Measurements from ENCODE around the gene EPHB3. TPM values are rescaled to one million over a fixed set of nuclear protein-coding genes. Genes with fewer than 3 reads are reported as not detected.

EPHB3 gene
- total and polyA plus RNA-seq, 9 donors: 36.2 to 62.1 (median 47.4) TPM

GRCh38 chr3:184590795-184591194 is 29.2 kb downstream of the EPHB3 start:
- Histone ChIP-seq H3K27ac (ENCODE audit: low read length) (no peak overlapping the region), H3K27me3 (ENCODE audit: control insufficient read depth, insufficient read depth, low read length) (no peaks in the 10 kb centered on the region), H3K4me1 (ENCODE audit: control insufficient read depth, insufficient read depth, low read length) (peaks cover 46% of the 10 kb centered on the region), H3K9me3 (replicated peaks; ENCODE audit: control insufficient read depth, low read depth, low read length) (no peaks in the 10 kb centered on the region), H3K4me3 (ENCODE audit: low read length) (no peak overlapping the region), H3K36me3 (ENCODE audit: control insufficient read depth, insufficient read depth, low read length) (no peaks in the 10 kb centered on the region)
- DNase-seq: peak; percentile 65
- no CpG with 5 or more reads among the region's 6 CpGs for WGBS (ENCODE audit: insufficient coverage)

- H3K4me3 ChIP-seq (ENCODE audit: low read length): no peak overlapping the region
- peaks cover 46% of the 10 kb centered on the region for H3K4me1 ChIP-seq (ENCODE audit: control insufficient read depth, insufficient read depth, low read length)
- no peaks in the 10 kb centered on the region for H3K27me3 ChIP-seq (ENCODE audit: control insufficient read depth, insufficient read depth, low read length)
- no peaks in the 10 kb centered on the region for H3K9me3 ChIP-seq (replicated peaks; ENCODE audit: control insufficient read depth, low read depth, low read length)
- H3K36me3 ChIP-seq (ENCODE audit: control insufficient read depth, insufficient read depth, low read length): no peaks in the 10 kb centered on the region
- DNase-seq: no peak
- 81% methylated on average over 4 of the region's 6 CpGs for WGBS (ENCODE audit: insufficient coverage)
- no peak overlapping the region for H3K27ac ChIP-seq (ENCODE audit: low read length)
These were observed 30.2 kb downstream of the EPHB3 start for GRCh38 chr3:184591789-184592188.

- DNase-seq: peak; percentile 90
- H3K27me3 ChIP-seq (ENCODE audit: control insufficient read depth, insufficient read depth, low read length): no peaks in the 10 kb centered on the region
- no peaks in the 10 kb centered on the region for H3K9me3 ChIP-seq (replicated peaks; ENCODE audit: control insufficient read depth, low read depth, low read length)
- no peak overlapping the region for H3K4me3 ChIP-seq (ENCODE audit: low read length)
- H3K36me3 ChIP-seq (ENCODE audit: control insufficient read depth, insufficient read depth, low read length): no peaks in the 10 kb centered on the region
- 23% methylated on average over 12 of the region's 17 CpGs for WGBS (ENCODE audit: insufficient coverage)
- peaks cover 49% of the 10 kb centered on the region for H3K4me1 ChIP-seq (ENCODE audit: control insufficient read depth, insufficient read depth, low read length)
- peak overlapping the region; percentile 66 for H3K27ac ChIP-seq (ENCODE audit: low read length)
These were observed 31.0 kb downstream of the EPHB3 start for GRCh38 chr3:184592371-184593219.

GRCh38 chr3:184593220-184593927 is 31.8 kb downstream of the EPHB3 start:
- peaks cover 52% of the 10 kb centered on the region for H3K4me1 ChIP-seq (ENCODE audit: control insufficient read depth, insufficient read depth, low read length)
- no peaks in the 10 kb centered on the region for H3K9me3 ChIP-seq (replicated peaks; ENCODE audit: control insufficient read depth, low read depth, low read length)
- no peaks in the 10 kb centered on the region for H3K36me3 ChIP-seq (ENCODE audit: control insufficient read depth, insufficient read depth, low read length)
- peak; percentile 87 for DNase-seq
- WGBS (ENCODE audit: insufficient coverage): 32% methylated on average over 4 of the region's 7 CpGs
- no peaks in the 10 kb centered on the region for H3K27me3 ChIP-seq (ENCODE audit: control insufficient read depth, insufficient read depth, low read length)
- no peak overlapping the region for H3K4me3 ChIP-seq (ENCODE audit: low read length)
- H3K27ac ChIP-seq (ENCODE audit: low read length): peak overlapping the region; percentile 66

GRCh38 chr3:184593928-184594303 is 32.3 kb downstream of the EPHB3 start:
- no peak for DNase-seq
- 44% methylated on average over 10 of the region's 10 CpGs for WGBS (ENCODE audit: insufficient coverage)

GRCh38 chr3:184594371-184595001 is 32.9 kb downstream of the EPHB3 start:
- Histone ChIP-seq H3K36me3 (ENCODE audit: control insufficient read depth, insufficient read depth, low read length) (no peaks in the 10 kb centered on the region), H3K27ac (ENCODE audit: low read length) (peak overlapping the region; percentile 66), H3K4me1 (ENCODE audit: control insufficient read depth, insufficient read depth, low read length) (peaks cover 52% of the 10 kb centered on the region), H3K9me3 (replicated peaks; ENCODE audit: control insufficient read depth, low read depth, low read length) (no peaks in the 10 kb centered on the region), H3K27me3 (ENCODE audit: control insufficient read depth, insufficient read depth, low read length) (no peaks in the 10 kb centered on the region), H3K4me3 (ENCODE audit: low read length) (no peak overlapping the region)
- WGBS (ENCODE audit: insufficient coverage): 28% methylated on average over 2 of the region's 12 CpGs
- peak; percentile 71 for DNase-seq

More at GRCh38 chr3:184593928-184594303, 32.3 kb downstream of the EPHB3 start:
- Histone ChIP-seq H3K27ac (ENCODE audit: low read length) (peak overlapping the region; percentile 66), H3K36me3 (ENCODE audit: control insufficient read depth, insufficient read depth, low read length) (no peaks in the 10 kb centered on the region), H3K4me1 (ENCODE audit: control insufficient read depth, insufficient read depth, low read length) (peaks cover 52% of the 10 kb centered on the region), H3K9me3 (replicated peaks; ENCODE audit: control insufficient read depth, low read depth, low read length) (no peaks in the 10 kb centered on the region), H3K27me3 (ENCODE audit: control insufficient read depth, insufficient read depth, low read length) (no peaks in the 10 kb centered on the region), H3K4me3 (ENCODE audit: low read length) (no peak overlapping the region)

GRCh38 chr3:184595726-184596125 is 34.1 kb downstream of the EPHB3 start:
- peaks cover 51% of the 10 kb centered on the region for H3K4me1 ChIP-seq (ENCODE audit: control insufficient read depth, insufficient read depth, low read length)
- no peak overlapping the region for H3K27ac ChIP-seq (ENCODE audit: low read length)
- H3K27me3 ChIP-seq (ENCODE audit: control insufficient read depth, insufficient read depth, low read length): no peaks in the 10 kb centered on the region
- no peak overlapping the region for H3K4me3 ChIP-seq (ENCODE audit: low read length)
- no peaks in the 10 kb centered on the region for H3K36me3 ChIP-seq (ENCODE audit: control insufficient read depth, insufficient read depth, low read length)
- no peak for DNase-seq
- WGBS (ENCODE audit: insufficient coverage): 64% methylated on average over 8 of the region's 8 CpGs
- no peaks in the 10 kb centered on the region for H3K9me3 ChIP-seq (replicated peaks; ENCODE audit: control insufficient read depth, low read depth, low read length)

- Histone ChIP-seq H3K4me1 (ENCODE audit: control insufficient read depth, insufficient read depth, low read length) (peaks cover 53% of the 10 kb centered on the region), H3K27me3 (ENCODE audit: control insufficient read depth, insufficient read depth, low read length) (no peaks in the 10 kb centered on the region), H3K9me3 (replicated peaks; ENCODE audit: control insufficient read depth, low read depth, low read length) (no peaks in the 10 kb centered on the region), H3K27ac (ENCODE audit: low read length) (no peak overlapping the region), H3K4me3 (ENCODE audit: low read length) (no peak overlapping the region), H3K36me3 (ENCODE audit: control insufficient read depth, insufficient read depth, low read length) (no peaks in the 10 kb centered on the region)
- 100% methylated on average over 1 of the region's 5 CpGs for WGBS (ENCODE audit: insufficient coverage)
- no peak for DNase-seq
These were observed 34.6 kb downstream of the EPHB3 start for GRCh38 chr3:184596233-184596632.

- H3K4me1 ChIP-seq (ENCODE audit: control insufficient read depth, insufficient read depth, low read length): peaks cover 53% of the 10 kb centered on the region
- H3K9me3 ChIP-seq (replicated peaks; ENCODE audit: control insufficient read depth, low read depth, low read length): no peaks in the 10 kb centered on the region
- no peak overlapping the region for H3K27ac ChIP-seq (ENCODE audit: low read length)
- DNase-seq: no peak
- H3K36me3 ChIP-seq (ENCODE audit: control insufficient read depth, insufficient read depth, low read length): no peaks in the 10 kb centered on the region
- H3K4me3 ChIP-seq (ENCODE audit: low read length): no peak overlapping the region
- 90% methylated on average over 3 of the region's 6 CpGs for WGBS (ENCODE audit: insufficient coverage)
- H3K27me3 ChIP-seq (ENCODE audit: control insufficient read depth, insufficient read depth, low read length): peaks cover under 1% of the 10 kb centered on the region
These were observed 35.4 kb downstream of the EPHB3 start for GRCh38 chr3:184596886-184597575.

All from muscle of leg (tissue), 11 donors.